Omental fat pad (tissue), 4 donors: ENCODE measurements around the gene CALY. TPM values are rescaled to one million over a fixed set of nuclear protein-coding genes. Genes with fewer than 3 reads are reported as not detected.

ENCODE experiments used
- ATAC-seq: fragments of 150-250 bp; one replicate; pipeline ENCODE4 v1.9.1; 2016; ENCODE audit warnings: mild to moderate bottlenecking, moderate library complexity; ENCODE audit not compliant: low FRiP score
- DNase-seq: peaks from one replicate; pipeline ENCODE4 v3.0.0-alpha.2; 2019; ENCODE audit warnings: low spot score
- total RNA-seq, 4 donors: library from RNA; depleted of rRNA; stranded (reverse); fragments of >200 nt; gene quantifications; one replicate each; pipeline ENCODE4 v1.1.0, GENCODE V29; 2016
- TF ChIP-seq, protein P1 (sequence below), 3 donors: fragments of 450-650 bp; IDR thresholded peaks; one replicate each; pipeline ENCODE4 v1.5.1; 2016 to 2017; ENCODE audit warnings: antibody characterized with exemption in 3 of 3, mild to moderate bottlenecking in 3 of 3, moderate library complexity in 2 of 3

CALY gene
- total RNA-seq, 4 donors from 2014 or later = not detected

- ATAC-seq (no peak), DNase-seq (no peak)
- TF ChIP-seq, protein P1, sequence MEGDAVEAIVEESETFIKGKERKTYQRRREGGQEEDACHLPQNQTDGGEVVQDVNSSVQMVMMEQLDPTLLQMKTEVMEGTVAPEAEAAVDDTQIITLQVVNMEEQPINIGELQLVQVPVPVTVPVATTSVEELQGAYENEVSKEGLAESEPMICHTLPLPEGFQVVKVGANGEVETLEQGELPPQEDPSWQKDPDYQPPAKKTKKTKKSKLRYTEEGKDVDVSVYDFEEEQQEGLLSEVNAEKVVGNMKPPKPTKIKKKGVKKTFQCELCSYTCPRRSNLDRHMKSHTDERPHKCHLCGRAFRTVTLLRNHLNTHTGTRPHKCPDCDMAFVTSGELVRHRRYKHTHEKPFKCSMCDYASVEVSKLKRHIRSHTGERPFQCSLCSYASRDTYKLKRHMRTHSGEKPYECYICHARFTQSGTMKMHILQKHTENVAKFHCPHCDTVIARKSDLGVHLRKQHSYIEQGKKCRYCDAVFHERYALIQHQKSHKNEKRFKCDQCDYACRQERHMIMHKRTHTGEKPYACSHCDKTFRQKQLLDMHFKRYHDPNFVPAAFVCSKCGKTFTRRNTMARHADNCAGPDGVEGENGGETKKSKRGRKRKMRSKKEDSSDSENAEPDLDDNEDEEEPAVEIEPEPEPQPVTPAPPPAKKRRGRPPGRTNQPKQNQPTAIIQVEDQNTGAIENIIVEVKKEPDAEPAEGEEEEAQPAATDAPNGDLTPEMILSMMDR (IDR thresholded peaks at IDR 0.05) = no peak
Observed at GRCh38 chr10:133328358-133329343, 8.0 kb downstream of the CALY start.

- TF ChIP-seq, protein P1 (IDR thresholded peaks at IDR 0.05) = no peak
Observed at GRCh38 chr10:133327651-133328357, 8.9 kb downstream of the CALY start.

GRCh38 chr10:133326745-133327650 lies 9.7 kb downstream of the CALY start:
- no peak for DNase-seq
- TF ChIP-seq, protein P1 (IDR thresholded peaks at IDR 0.05) = no peak

More at GRCh38 chr10:133327651-133328357, 8.9 kb downstream of the CALY start:
- no peak for ATAC-seq
- DNase-seq = no peak

GRCh38 chr10:133326223-133326551 lies 10.5 kb downstream of the CALY start:
- ATAC-seq (no peak), DNase-seq (no peak)
- TF ChIP-seq, protein P1 (IDR thresholded peaks at IDR 0.05) = no peak

More at GRCh38 chr10:133326745-133327650, 9.7 kb downstream of the CALY start:
- ATAC-seq = no peak

DNA sequence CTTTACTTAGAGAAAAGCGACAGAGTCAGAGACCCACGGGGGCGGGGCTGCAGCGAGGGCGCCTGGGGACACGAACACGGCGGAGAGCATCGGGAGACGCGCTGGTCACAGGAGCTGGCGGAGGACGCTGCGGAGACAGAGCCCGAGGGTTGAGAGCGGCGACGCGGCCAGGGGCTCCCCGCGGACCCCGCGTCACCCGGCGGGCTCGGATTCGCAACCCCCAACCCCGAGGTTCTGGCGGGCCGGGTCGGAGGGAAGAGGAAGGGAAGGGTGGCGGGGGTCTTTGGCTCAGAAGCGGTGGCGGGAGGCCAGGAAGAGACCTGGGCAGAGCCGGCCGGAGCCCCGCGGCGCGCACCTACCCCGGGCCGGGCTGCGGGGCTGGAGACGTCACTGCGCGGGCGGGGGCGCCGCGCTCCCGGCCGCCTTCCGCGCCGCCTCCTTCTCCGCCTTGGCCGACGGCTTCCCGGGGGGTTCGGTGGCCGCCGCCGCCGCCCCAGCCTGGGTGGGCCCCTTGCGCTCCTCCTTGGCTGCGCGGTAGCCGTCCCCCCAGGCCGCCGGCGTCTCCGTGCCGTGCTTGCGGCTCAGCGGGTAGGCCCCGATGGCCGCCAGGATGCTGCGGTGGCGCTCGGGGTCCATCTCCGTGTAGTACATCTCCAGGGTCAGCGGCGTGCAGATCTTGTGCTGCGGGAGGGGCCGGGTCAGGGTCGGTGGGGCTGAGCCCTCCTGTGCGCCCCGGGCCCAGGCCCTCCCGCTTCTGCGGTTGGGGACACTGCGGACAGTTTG lies 11.1 kb downstream of the CALY start:
- ATAC-seq = peak; percentile 12
- no peak for DNase-seq
- TF ChIP-seq, protein P1 (IDR thresholded peaks at IDR 0.05) = no peak

GRCh38 chr10:133324857-133325260 lies 11.8 kb downstream of the CALY start:
- TF ChIP-seq, protein P1 (IDR thresholded peaks at IDR 0.05) = no peak
- DNase-seq = no peak
- ATAC-seq = no peak
